Sigmoid colon (tissue), 3 donors: Measurements from ENCODE around the gene NCKAP5.

Source experiments
- CTCF ChIP-seq, 4 experiments: fragments of 450-650 bp in 3 of 4; fragments of 200-600 bp in 1 of 4; IDR thresholded peaks; one replicate each; pipeline ENCODE4 v1.5.1; 2016 to 2019; ENCODE audit warnings: antibody characterized with exemption in 4 of 4, mild to moderate bottlenecking in 3 of 4, moderate library complexity in 2 of 4
- POLR2A ChIP-seq, 2 donors: fragments of 450-650 bp; IDR thresholded peaks; one replicate each; pipeline ENCODE4 v1.6.1; 2016; ENCODE audit warnings: antibody characterized with exemption in 2 of 2, mild to moderate bottlenecking in 2 of 2, moderate library complexity in 2 of 2

GRCh38 chr2:133434959-133435668 lies 133.1 kb downstream of the NCKAP5 start:
- no peak for TF ChIP-seq POLR2A (IDR thresholded peaks at IDR 0.05)
- TF ChIP-seq CTCF (IDR thresholded peaks at IDR 0.05) = no peak
